ENCODE results near the gene CGB7. TPM values are rescaled to one million over a fixed set of nuclear protein-coding genes. Genes with fewer than 3 reads are reported as not detected.
A peak's percentile ranks its signal among the peaks of the same experiment; 100 is the strongest.
"Not testable (repeated sequence)": the region's sequence is repeated elsewhere in the genome, so short reads cannot be mapped to it uniquely, and the experiment has no call there.

CGB7 gene
- total and polyA plus RNA-seq, 9 of the 15 experiments (the other 6 are each of a cell fraction or from before 2014, with no cell fraction given) = not detected

GRCh38 chr19:49056902-49057596 lies 500 bp downstream of the CGB7 start:
- intact Hi-C loops (cut with micrococcal nuclease); H3K9me1 ChIP-seq (ENCODE audit: control insufficient read depth, insufficient read depth, low read length); CTCF ChIA-PET (ENCODE audit: low intra/inter-chr PET ratio); in situ Hi-C loops (cut with MboI); H3K9me3 ChIP-seq (replicated peaks; ENCODE audit: control insufficient read depth, insufficient read depth, low read depth, low read length); H3K36me3 ChIP-seq (ENCODE audit: control insufficient read depth, insufficient read depth, low read length); DNase-seq (ENCODE audit: extremely low read depth in 1 of 4, low spot score in 3 of 4); BruUV-seq (replicated peaks); ATAC-seq; H3K27ac ChIP-seq (ENCODE audit: extremely low read depth, low read depth, low read length); H3K4me3 ChIP-seq; H3K79me2 ChIP-seq (ENCODE audit: control insufficient read depth, insufficient read depth, low read length); H4K20me1 ChIP-seq (replicated peaks; ENCODE audit: control insufficient read depth, insufficient read depth, low read length): not testable (repeated sequence)
- Histone ChIP-seq H3K9ac (ENCODE audit: insufficient read depth in 1 of 2, low read depth in 2 of 2, low read length in 2 of 2) (peak overlapping the region in 1 of 2 experiments; percentile 91; a peak in 2 of 4 replicates), H3K4me1 (replicated peaks in 1 of 2; ENCODE audit: control insufficient read depth in 2 of 2, insufficient read depth in 2 of 2, low read length in 2 of 2) (peaks cover 2 to 34% of the 10 kb centered on the region in 2 experiments; a peak in 3 of 5 replicates), H2AFZ (ENCODE audit: low read depth, low read length) (peak overlapping the region; percentile 96; the same call in 1 of the 2 replicates), H3K4me2 (ENCODE audit: insufficient read depth, low read length) (peak overlapping the region; percentile 82), H3K27me3 (ENCODE audit: control insufficient read depth in 2 of 2, insufficient read depth in 2 of 2, low read length in 2 of 2) (peaks cover 14 to 54% of the 10 kb centered on the region in 2 experiments; a peak in 3 of 5 replicates)
- peak; percentile 15 for TF ChIP-seq PCBP1 (IDR thresholded peaks at IDR 0.05; ENCODE audit: low read depth, low read length, poor library complexity, severe bottlenecking)
- 34% methylated on average over 20 of the region's 34 CpGs for WGBS (ENCODE audit: insufficient coverage, low coverage, missing lambda C conversion rate)
- FAIRE-seq = peak; percentile 48
- POLR2A ChIA-PET = interaction anchor here (0.6 to 1.2 kb wide), 3 partner anchors 10 to 93 kb away, joined by 3 to 5 read pairs (median 4); no protein-coding TSS in a partner anchor

GRCh38 chr19:49056101-49056901 lies 1.2 kb downstream of the CGB7 start:
- CTCF ChIA-PET (ENCODE audit: low intra/inter-chr PET ratio) = no interaction called here
- no TSS peak for BruUV-seq (replicated peaks)
- peak; percentile 94 for FAIRE-seq
- Histone ChIP-seq H3K4me3 (peak overlapping the region; percentile 49), H3K9me3 (replicated peaks; ENCODE audit: control insufficient read depth, insufficient read depth, low read depth, low read length) (no peaks in the 10 kb centered on the region), H3K79me2 (ENCODE audit: control insufficient read depth, insufficient read depth, low read length) (no peaks in the 10 kb centered on the region), H3K4me1 (replicated peaks in 1 of 2; ENCODE audit: control insufficient read depth in 2 of 2, insufficient read depth in 2 of 2, low read length in 2 of 2) (peaks cover 2 to 29% of the 10 kb centered on the region in 2 experiments; a peak in 3 of 5 replicates), H3K9me1 (ENCODE audit: control insufficient read depth, insufficient read depth, low read length) (no peaks in the 10 kb centered on the region), H2AFZ (ENCODE audit: low read depth, low read length) (peak overlapping the region; percentile 96), H3K36me3 (ENCODE audit: control insufficient read depth, insufficient read depth, low read length) (no peaks in the 10 kb centered on the region), H3K4me2 (ENCODE audit: insufficient read depth, low read length) (peak overlapping the region; percentile 82), H3K27me3 (ENCODE audit: control insufficient read depth in 2 of 2, insufficient read depth in 2 of 2, low read length in 2 of 2) (peaks cover 13 to 47% of the 10 kb centered on the region in 2 experiments; a peak in 3 of 5 replicates), H4K20me1 (replicated peaks; ENCODE audit: control insufficient read depth, insufficient read depth, low read length) (peaks cover 4% of the 10 kb centered on the region; the same call in 1 of the 2 replicates), H3K9ac (ENCODE audit: insufficient read depth in 1 of 2, low read depth in 2 of 2, low read length in 2 of 2) (peak overlapping the region; percentile 24 to 91; a peak in 3 of 4 replicates), H3K27ac (ENCODE audit: extremely low read depth, low read depth, low read length) (no peak overlapping the region)
- ATAC-seq = peak; percentile 97
- intact Hi-C loops (cut with micrococcal nuclease) = no loop called here
- DNase-seq (ENCODE audit: extremely low read depth in 1 of 4, low spot score in 3 of 4) = peak; percentile 79 to 91 (median 90)
- POLR2A ChIA-PET = interaction anchor here (0.6 kb wide), 1 partner anchor 440 kb away, joined by 3 read pairs; no protein-coding TSS in a partner anchor
- in situ Hi-C loops (cut with MboI) = no loop called here
- WGBS (ENCODE audit: insufficient coverage, low coverage, missing lambda C conversion rate) = 4% methylated on average over 59 of the region's 63 CpGs
- TF ChIP-seq FOXJ3 (CRISPR knock-in tag; IDR thresholded peaks at IDR 0.05) (no peak), FOXP4 (CRISPR knock-in tag; IDR thresholded peaks at IDR 0.05; ENCODE audit: borderline replicate concordance) (no peak)
- TF ChIP-seq, protein P1, sequence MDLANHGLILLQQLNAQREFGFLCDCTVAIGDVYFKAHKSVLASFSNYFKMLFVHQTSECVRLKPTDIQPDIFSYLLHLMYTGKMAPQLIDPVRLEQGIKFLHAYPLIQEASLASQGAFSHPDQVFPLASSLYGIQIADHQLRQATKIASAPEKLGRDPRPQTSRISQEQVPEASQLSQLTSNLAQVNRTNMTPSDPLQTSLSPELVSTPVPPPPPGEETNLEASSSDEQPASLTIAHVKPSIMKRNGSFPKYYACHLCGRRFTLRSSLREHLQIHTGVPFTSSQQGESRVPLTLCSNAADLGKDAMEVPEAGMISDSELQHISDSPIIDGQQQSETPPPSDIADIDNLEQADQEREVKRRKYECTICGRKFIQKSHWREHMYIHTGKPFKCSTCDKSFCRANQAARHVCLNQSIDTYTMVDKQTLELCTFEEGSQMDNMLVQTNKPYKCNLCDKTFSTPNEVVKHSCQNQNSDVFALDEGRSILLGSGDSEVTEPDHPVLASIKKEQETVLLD (IDR thresholded peaks at IDR 0.05) = no peak
